ENCODE results near the gene TRIO.

Gene TRIO

DNA sequence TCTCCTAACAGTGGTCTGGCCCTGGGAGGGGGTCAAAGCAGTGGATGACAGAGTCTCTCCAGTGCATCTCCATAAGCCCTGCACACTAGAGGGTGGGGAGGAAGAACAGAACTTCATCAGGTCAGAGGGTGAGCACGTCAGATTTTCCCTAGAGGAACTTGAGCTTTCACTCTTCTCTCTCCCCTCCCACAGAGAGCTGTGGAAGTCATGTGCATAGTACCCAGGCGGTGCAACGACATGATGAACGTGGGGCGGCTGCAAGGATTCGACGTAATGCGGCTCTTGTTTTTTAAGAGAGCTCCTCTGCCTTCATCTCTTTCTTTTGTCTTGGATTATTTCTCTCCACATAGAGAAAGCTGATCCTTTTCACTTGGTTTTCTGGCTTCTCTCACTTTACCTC is 338.2 kb downstream of the TRIO start:
- DNase-seq (ENCODE audit: low read depth, low spot score) = no peak

DNA sequence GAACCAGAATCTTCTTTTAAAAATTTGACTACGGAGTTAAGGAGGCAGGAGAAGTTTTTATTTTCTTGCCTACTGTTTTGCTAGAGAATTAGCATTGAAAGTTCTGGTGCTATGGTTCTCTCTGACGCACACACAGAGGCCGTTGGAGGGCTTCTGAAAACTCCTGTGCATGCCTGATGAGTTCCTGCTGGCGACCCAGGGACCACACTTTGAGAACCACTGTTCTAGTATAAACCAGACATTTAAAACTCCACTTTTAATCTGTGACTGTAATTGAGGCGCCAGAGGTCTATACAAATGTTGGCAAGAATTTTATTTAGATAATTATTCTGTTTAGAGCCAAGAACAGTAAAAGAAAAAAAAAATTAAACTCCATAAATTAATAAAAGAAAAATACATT is 338.9 kb downstream of the TRIO start:
- no peak for DNase-seq (ENCODE audit: low read depth, low spot score)

DNA sequence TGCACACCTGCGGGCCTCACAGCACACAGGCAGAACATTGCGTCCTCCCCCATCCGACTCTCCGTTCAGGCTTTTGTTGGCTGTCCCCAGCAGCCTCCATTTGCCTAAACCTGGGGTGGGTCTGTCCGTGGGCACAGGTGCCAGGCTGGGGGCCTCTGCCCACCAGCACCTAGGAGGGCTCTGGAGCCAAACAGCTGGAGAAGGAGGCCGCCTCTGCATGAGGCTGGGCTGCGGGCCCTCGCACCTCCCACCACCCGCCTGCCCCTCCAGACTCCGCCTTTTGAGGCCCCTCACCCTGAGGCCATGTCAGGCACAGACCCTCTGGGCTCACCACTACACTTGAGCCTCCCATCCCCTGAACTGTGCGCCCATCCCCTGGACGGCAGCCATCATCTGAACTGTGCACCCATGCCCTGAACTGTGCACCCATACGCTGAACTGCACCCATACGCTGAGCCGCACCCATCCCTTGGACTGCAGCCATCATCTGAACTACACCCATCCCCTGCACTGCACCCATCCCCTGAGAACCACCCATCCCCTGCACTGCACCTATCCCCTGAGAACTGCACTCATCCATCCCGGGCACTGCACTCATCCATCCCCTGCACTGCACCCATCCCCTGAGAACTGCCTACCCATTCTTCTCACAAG is 340.5 kb downstream of the TRIO start:
- no peak for DNase-seq (ENCODE audit: low read depth, low spot score)

DNA sequence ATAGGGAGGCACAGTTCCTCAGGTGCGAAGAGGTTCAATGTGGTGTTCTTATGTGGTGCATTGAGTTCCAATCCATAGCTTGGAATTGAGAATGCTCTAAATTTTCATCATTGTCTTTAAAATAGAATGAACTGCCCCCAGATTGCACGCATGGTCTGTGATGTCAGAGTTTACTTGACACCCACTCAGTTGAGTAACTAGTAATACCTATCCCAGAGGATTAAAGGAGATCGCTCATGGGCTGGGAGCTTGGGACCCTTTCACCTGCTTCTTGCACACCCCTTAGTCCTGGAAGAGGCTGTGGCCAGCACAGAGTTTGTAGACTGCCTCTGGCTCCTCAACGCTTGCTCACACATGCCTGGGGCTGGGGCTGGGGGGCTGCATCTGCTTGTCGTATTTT is 343.3 kb downstream of the TRIO start:
- no peak for DNase-seq (ENCODE audit: low read depth, low spot score)

DNA sequence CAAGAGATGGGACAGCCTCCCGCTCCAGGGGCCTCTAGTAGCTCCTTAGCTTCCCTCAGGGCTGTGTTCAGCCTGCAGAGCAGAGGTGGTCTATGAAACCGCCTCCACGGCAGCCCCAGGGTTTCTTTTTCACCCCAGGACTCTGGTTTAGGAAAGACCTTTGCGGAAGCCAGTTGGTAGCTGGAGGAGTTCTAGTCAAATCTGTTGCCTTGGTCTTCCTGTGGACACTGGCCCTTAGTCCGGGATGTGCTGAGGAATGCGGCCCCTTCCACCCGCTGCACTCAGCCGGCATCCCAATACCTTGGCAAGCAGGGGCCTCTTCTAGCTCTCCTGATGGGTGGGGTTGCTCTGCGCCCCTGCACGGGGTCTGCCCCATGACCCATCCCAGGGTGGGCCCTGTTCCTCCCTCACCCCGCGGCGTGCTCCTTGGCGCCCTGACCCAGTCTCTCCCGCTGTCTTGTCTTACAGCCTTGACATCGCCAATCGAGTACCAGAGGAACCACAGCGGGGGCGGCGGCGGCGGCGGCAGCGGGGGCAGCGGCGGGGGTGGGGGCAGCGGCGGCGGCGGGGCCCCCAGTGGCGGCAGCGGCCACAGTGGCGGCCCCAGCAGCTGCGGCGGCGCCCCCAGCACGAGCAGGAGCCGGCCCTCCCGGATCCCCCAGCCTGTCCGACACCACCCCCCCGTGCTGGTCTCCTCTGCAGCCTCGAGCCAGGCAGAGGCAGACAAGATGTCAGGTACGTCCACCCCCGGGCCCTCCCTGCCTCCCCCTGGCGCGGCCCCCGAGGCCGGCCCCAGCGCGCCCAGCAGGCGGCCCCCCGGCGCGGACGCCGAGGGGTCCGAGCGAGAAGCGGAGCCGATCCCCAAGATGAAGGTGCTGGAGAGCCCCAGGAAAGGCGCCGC is 344.1 kb downstream of the TRIO start:
- no peak for DNase-seq (ENCODE audit: low read depth, low spot score)

DNA sequence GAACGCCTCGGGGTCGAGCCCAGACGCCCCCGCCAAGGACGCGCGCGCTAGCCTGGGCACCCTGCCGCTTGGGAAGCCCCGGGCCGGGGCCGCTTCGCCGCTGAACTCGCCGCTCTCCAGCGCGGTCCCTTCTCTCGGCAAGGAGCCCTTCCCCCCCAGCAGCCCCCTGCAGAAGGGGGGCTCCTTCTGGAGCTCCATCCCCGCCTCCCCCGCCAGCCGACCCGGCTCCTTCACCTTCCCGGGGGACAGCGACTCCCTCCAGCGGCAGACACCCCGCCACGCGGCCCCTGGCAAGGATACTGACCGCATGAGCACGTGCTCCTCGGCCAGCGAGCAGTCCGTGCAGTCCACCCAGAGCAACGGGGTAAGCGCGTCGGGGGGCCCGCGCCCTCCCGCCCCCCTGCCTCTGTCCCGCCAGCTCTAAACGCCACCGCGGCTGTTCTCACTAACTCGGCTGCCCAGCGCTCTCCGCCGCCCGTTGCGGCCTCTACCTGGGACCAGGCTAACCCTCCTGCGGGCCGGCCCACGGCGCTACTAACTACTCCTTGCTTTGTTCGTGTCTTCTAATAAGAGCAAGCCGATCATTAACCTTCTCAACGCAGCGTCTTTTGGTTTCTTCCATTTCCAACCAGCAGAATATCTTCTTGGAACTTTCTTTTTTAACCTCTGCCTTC is 344.9 kb downstream of the TRIO start:
- no peak for DNase-seq (ENCODE audit: low read depth, low spot score)

DNA sequence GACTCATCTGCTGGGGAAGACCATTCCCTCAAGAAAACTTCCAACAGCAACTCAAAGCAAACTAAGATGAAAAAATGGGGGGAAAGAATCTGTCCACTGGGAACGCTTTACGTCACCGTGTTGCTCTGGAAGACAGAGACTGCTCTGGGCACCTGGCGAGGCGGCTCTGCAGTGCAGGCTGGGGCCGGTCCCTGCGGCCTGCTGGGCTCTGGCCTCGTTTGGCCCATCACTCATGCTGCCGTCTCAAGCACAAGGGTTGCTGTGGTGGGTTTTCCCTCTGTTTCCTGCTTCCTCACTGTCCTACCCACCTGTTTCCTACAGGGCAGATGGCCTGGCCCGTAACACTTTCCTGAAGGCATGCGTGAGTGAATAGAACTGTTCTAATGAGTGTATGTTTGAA is 345.6 kb downstream of the TRIO start:
- no peak for DNase-seq (ENCODE audit: low read depth, low spot score)

DNA sequence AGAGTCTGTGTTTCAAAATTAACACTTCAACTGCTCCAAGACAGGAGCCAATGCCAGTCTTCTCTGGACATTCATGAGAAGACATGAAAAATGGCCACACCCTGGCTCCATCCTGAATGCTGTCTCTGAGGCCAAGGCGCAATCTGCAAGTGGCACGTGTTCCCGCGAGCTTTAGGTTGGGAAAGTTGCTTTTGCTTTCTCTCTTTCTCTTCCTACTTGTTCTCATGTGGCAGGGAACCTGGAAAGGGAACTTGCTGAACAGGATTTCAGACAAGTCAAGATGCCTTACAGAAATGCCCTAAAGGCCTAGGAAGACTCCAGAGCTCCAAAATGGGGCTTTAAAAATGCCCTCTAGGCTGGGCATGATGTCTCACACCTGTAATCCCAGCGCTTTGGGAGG is 346.5 kb downstream of the TRIO start:
- no peak for DNase-seq (ENCODE audit: low read depth, low spot score)

DNA sequence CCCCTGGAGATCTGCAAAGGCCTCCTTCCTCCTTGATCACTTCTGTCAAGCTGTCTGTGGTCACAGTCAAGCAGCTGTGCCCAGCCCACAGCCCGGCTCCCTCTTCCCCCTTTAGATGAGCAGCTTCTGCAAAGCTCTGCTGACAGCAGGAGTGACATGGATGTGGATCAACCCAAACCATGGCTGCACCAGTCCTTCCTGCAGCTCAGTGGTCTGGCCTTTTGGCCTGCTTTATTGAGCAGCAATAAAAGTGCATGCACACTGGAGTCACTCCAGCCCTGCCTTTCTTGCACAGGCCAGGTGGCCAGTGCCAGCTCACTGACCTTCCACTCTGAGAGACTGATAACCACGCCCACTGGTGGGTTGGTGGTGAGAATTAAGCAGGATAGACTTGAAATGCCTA is 347.2 kb downstream of the TRIO start:
- DNase-seq (ENCODE audit: low read depth, low spot score) = no peak

DNA sequence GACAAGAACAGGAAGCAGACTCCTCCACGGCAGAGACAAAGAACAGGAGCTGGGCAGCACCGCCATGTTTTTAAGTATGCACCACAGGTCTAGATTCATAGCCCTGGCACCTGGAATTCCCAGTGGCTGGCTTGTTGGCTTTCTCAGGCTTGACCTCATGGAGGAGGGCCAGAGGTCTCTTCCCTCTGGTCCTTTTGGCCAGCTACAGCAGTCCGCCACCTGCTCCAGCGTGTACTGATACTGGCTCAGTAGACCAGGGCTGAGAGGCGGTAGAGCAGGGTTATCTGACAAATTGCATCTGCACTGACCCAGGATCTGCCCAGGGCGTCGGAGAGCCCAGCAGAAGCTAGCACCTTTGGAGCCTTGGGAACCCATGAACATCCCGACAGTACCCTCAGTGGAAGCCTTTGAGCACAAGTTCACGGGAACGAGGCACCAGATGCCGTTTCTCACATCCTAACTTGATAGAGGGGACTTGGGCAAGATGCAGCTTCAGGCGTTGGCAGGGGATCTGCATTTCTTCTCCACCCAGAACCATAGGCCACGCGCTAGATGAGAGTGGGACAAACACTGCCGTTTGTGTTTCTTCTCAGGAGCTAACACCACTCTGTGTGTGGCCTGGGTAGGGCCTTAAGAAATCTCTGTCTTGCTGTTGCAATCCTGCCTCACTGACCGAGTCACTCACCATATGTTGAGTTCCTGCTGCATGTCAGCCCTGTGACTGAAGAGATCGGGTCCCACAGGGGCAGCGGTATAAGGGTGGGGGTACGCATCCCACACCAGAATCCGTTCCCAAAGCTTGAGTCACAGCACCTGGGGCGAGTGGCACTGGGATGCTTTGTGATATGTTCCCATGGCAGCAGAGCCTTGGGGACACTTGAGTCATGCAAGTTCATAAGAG is 348.1 kb downstream of the TRIO start:
- DNase-seq (ENCODE audit: low read depth, low spot score) = no peak

DNA sequence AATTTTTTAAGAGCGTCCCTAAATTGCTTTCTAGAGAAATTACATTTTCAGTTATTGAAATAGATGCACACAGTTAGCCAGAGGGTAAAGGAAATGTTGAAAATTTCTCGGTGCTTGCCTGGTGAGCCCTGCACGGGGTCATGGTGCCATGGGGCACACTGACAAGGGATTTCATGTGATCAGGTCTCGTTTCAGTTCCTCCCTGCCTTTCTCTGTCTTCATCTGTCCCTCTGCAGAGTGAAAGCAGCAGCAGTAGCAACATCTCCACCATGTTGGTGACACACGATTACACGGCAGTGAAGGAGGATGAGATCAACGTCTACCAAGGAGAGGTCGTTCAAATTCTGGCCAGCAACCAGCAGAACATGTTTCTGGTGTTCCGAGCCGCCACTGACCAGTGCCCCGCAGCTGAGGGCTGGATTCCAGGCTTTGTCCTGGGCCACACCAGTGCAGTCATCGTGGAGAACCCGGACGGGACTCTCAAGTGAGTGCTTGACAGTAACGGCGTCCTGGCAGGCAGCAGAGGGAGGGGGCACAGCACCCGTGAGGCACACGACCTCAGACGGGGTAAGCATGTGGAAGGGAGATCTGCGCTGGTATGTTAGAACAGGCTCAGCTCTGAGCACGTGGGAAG is 349.3 kb downstream of the TRIO start:
- DNase-seq (ENCODE audit: low read depth, low spot score) = no peak

DNA sequence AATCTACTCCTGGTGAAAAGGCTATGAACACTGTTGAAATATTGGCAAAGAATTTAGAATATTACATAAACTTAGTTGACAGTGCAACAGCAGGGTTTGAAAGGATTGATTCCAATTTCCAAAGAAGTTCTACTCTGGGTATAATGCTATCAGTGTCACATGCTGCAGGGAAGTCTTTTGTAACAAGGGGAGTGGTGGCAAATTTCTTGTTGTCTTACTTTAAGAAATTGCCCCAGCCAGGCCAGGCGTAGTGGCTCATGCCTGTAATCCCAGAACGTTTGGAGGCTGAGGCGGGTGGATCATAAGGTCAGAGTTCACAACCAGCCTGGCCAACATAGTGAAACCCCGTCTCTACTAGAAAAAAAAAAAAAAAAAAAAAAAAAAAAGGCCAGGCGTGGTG is 352.2 kb downstream of the TRIO start:
- no peak for DNase-seq (ENCODE audit: low read depth, low spot score)

DNA sequence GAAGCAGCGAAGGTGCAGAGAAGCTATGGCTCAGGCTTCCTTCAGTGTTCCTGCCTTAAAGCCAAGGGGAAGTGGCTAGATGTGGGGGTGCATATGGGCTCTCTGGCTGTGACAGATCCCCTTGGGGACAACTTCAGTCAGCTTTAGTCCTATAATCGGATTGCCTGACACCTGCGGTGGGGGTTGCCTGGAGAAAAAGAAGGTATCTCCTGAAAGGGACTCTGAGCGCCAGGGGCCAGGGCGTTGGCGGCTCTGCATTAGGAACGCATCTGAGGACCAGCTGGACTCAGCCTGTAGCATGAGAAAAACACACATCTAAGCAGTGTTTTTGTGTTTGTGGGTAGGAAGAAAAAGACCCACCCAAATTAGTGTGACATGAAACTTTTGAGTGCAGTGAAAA is 354.2 kb downstream of the TRIO start:
- no peak for DNase-seq (ENCODE audit: low read depth, low spot score)

DNA sequence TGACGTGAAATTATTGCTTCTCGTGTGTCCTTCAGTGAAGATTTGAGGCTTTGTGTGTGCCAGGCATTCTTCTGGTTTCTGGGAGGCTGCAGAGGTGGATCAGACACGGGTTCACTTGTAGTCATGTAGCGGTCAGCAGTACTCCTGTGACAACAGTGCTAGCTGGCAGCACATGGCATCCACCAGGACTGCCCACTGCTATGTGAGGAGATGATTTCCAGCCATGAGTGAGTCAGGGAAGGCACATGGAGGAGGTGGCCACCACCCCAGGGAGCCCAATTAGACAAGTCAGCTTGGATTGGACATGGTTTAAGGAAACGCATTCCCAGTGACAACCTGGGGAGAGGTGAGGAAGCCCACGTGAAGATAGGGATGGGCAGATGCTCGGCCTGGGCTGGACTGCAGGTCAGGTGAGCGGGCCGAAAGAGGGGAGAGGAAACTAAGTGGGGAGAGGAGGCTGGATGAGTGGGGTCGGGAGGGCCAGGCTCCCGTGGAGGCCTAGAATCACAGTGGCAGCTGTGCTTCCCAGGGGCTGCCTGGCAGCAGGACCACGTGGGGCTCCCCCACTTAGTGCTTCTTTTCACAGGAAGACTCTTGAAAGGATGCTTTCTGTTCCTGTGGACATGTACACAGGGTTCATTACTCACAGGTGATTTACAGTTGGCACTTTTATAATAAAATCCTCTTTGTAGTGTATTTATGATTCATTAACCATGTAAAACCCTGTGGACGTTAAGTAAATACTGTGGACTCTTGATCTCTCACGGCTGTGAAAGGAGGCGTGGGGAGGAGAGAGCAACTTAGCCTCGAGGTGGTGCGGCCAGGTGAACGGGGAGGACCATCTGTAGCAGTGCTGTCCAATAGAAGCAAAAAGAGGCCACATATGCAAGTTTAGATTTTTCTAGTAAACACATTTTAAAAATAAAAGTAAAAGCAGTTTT is 358.5 kb downstream of the TRIO start:
- no peak for DNase-seq (ENCODE audit: low read depth, low spot score)

DNA sequence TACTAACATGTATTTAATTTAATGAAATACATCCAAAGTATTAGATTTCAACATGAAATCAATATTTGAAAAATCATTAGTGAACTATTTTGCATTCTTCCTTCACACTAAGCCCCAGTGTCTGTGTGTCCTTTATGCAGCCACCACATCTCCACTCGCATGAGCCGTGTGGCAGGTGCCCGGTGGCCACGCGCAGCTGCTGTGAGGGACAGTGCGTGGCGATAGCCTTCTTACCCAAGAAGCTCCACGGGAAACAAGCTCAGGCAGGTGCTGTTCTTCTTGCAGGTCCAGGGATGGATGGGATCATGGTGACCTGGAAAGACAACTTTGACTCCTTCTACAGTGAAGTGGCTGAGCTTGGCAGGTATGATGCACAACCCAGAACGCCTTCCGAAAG is 359.1 kb downstream of the TRIO start:
- DNase-seq (ENCODE audit: low read depth, low spot score) = no peak

DNA sequence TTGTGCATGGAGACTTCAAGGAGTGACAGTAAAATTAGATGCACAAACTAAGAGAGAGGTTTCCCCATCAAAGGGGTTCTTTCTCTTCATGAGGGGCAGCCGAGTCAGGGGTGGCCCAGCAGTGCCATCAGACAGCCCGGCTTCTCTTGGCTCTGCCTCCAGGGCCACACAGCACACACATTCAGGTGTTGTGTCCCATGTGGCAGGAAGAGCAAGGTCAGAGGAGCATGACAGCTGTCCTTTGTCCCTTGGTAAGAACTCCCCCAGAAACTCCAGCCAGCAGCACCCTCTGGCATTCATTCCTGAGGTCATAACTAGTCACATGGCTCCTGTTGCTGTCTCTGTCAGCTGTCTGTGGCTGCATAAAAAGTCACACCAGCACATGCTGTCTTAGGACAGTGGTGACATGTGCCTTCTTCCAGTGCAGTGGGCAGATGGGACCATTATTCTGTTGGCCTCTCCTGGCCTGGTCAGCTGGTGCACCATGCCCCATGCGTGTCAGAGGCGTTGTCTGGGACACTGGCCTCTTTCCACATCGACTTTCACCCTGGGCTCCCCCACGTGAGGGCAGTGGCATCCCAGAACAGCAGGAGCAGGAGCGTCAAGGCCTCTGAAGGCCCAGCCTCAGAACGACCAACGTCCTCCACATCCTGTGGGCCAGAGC is 360.0 kb downstream of the TRIO start:
- DNase-seq (ENCODE audit: low read depth, low spot score) = no peak

DNA sequence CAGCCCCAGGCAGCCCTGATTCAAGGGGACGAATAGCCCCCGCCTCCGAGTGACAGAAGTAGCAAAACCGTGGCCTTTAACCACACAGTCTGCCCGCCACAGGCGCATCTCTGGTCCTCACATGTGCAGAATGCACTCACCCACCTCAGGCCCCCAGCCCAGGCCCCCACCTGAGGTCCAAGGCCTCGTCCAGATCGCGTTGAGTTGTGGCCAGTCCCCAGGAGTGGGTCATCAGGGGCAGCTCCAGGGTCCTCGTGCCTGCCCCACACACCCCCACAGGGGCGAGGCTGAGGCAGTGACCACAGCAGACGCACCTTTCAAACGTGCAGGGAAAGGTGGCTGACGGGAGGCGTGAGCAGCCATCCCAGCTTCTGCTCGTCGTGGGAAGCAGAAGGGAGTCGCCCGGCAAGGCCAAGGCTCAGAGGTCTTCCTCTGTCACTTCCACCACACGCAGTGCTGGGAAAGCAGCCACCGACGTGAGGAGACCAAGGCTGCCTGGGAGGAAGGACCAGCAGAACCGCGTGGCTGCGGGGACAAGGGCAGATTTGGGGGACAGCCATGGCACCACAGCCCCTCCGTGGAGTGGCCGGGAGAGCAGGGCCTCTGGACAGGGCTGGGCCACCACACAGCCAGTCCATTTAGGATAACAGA is 360.7 kb downstream of the TRIO start:
- no peak for DNase-seq (ENCODE audit: low read depth, low spot score)

DNA sequence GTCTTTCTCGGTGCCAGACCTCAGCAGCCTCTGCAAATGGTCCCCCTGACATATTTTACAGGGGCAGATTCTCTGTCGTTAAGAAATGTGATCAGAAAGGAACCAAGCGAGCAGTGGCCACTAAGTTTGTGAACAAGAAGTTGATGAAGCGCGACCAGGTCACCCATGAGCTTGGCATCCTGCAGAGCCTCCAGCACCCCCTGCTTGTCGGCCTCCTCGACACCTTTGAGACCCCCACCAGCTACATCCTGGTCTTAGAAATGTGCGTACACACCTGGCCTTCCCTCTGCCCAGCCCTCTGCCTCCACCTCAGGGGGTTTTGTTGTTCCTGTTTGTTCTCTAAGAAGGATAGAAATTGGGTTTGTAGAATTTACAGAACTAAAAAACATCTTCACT is 361.2 kb downstream of the TRIO start:
- DNase-seq (ENCODE audit: low read depth, low spot score) = no peak

DNA sequence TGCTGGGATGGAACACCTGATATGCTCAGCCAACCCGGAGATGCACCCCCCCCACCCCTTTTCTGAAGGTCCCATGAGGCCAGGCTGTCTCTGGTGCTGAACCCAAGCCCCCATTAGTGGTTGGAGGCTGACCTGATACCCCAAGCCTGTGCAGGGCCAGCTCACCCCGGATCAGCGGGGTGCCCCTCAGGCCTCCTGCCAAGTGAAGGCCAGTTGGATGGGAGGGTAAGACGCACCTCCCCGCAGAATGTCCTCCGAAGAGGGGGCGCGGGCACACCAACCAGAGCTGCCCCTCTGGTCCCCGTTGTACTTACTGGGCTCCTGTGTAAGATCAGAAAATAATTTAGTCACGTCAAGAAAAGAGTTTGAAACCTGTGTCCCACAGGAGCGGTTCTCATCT is 361.7 kb downstream of the TRIO start:
- DNase-seq (ENCODE audit: low read depth, low spot score) = no peak
